NCI-H748 (cell line): ENCODE measurements around the gene FRMD4A.
"Not testable (repeated sequence)": the region's sequence is repeated elsewhere in the genome, so short reads cannot be mapped to it uniquely, and the experiment has no call there.

Experiments used
- DNase-seq: peaks from one replicate; lab custom pipeline; 2025; ENCODE audit not compliant: unreplicated experiment; lab: John Stamatoyannopoulos, UW

Gene FRMD4A

GRCh38 chr10:14158575-14158974 lies 172.1 kb downstream of the FRMD4A start:
- DNase-seq, result no peak

- no peak for DNase-seq
Measured at GRCh38 chr10:14156104-14156503, 174.6 kb downstream of the FRMD4A start.

- DNase-seq, result no peak
Measured at GRCh38 chr10:14153570-14154055, 177.1 kb downstream of the FRMD4A start.

GRCh38 chr10:14151571-14151970 lies 179.2 kb downstream of the FRMD4A start:
- no peak for DNase-seq

- no peak for DNase-seq
Measured at GRCh38 chr10:14150526-14150925, 180.2 kb downstream of the FRMD4A start.

- no peak for DNase-seq
Measured at GRCh38 chr10:14146501-14146900, 184.2 kb downstream of the FRMD4A start.

- DNase-seq, result no peak
Measured at GRCh38 chr10:14146025-14146424, 184.7 kb downstream of the FRMD4A start.

GRCh38 chr10:14144451-14144850 lies 186.3 kb downstream of the FRMD4A start:
- DNase-seq, result no peak

- DNase-seq, result no peak
Measured at GRCh38 chr10:14142606-14143250, 188.0 kb downstream of the FRMD4A start.

- DNase-seq, result no peak
Measured at GRCh38 chr10:14141283-14141682, 189.4 kb downstream of the FRMD4A start.

- DNase-seq, result no peak
Measured at GRCh38 chr10:14137391-14137790, 193.3 kb downstream of the FRMD4A start.

- not testable (repeated sequence) for DNase-seq
Measured at GRCh38 chr10:14135196-14135595, 195.5 kb downstream of the FRMD4A start.

- DNase-seq, result no peak
Measured at GRCh38 chr10:14134275-14134674, 196.4 kb downstream of the FRMD4A start.

GRCh38 chr10:14131261-14131960 lies 199.3 kb downstream of the FRMD4A start:
- no peak for DNase-seq

- DNase-seq, result peak; percentile 3
Measured at GRCh38 chr10:14129770-14130169, 201.0 kb downstream of the FRMD4A start.

GRCh38 chr10:14128519-14128918 lies 202.2 kb downstream of the FRMD4A start:
- no peak for DNase-seq

GRCh38 chr10:14126697-14127440 lies 203.9 kb downstream of the FRMD4A start:
- no peak for DNase-seq

- DNase-seq, result no peak
Measured at GRCh38 chr10:14125564-14125963, 205.2 kb downstream of the FRMD4A start.

- no peak for DNase-seq
Measured at GRCh38 chr10:14124941-14125340, 205.8 kb downstream of the FRMD4A start.

GRCh38 chr10:14123139-14123538 lies 207.6 kb downstream of the FRMD4A start:
- DNase-seq, result no peak

GRCh38 chr10:14120812-14121211 lies 209.9 kb downstream of the FRMD4A start:
- DNase-seq, result no peak

GRCh38 chr10:14118953-14119352 lies 211.8 kb downstream of the FRMD4A start:
- DNase-seq, result no peak
